NCI-H2196 (cell line): ENCODE measurements around the gene INSYN1.

Experiments
- DNase-seq: peaks from one replicate; lab custom pipeline; 2025; ENCODE audit not compliant: unreplicated experiment; lab: John Stamatoyannopoulos, UW

Gene INSYN1

DNA sequence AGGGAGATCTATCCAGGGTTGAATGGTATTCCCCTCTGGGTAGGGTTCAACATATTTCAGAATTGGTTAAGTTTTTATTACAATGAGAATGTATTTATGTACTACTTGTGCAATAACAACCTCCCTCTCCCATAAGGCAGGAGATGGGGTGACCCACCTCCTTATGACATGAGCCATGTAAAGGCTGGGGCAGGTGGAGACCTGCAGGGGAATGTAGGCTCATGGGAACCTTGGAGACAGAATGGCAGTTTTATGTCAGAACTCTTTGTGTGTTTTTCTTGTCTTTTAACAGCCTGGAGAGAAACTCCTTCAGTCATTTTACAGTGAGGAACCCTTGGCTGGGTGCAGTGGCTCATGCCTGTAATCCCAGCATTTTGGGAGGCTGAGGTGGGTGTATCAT is 24.6 kb upstream of the INSYN1 start:
- DNase-seq: no peak

DNA sequence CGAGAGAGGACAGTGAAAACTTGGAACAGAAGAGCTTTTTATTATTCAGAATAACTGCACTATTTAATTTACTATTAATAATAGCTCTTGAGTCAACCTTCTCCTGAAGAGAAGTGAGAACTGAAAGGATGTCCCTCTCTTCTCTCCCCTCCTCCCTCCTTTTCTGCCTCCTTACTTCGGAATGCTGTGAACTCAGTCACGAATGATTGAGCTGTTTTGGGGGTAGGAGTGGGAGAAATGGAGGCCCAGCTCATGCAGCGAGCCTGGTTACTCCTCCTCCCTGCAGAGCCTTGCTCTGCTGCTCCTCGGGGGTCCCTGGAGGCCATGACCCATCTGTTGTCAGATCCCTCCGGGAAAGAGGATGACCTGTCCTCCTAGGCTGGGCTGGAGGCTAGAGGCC is 20.3 kb upstream of the INSYN1 start:
- DNase-seq: no peak

DNA sequence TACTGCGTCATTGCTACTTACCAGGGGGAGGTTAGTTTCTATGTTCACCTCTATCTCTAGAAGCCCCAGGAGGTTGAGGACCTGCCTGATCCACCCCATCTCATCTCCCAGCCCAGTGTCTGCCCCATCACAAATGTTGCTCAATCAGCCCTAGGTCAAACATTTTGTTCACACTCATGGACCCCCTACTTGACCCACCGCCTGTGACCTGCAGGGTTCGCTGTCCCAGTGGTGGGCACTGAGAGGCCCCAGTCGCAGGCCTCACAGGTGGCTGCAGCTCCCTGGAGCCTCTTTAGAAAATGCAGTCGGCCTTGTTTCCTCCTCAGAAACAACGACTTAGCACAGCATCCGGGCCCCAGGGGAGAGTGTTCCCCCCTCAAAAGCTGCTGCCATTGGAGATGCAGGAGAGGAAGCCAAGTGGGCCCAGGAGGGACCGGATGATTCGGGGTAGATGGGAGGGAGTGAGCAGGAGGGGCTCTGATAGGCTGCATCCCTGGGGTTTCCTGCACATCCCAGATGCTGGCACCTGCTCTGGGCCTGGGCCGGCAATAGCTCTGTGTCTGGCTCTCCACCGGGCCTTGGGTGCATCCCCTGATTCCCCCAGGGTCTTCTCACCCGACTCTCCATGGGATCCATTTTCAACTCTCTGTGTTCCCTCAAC is 18.4 kb upstream of the INSYN1 start:
- no peak for DNase-seq

DNA sequence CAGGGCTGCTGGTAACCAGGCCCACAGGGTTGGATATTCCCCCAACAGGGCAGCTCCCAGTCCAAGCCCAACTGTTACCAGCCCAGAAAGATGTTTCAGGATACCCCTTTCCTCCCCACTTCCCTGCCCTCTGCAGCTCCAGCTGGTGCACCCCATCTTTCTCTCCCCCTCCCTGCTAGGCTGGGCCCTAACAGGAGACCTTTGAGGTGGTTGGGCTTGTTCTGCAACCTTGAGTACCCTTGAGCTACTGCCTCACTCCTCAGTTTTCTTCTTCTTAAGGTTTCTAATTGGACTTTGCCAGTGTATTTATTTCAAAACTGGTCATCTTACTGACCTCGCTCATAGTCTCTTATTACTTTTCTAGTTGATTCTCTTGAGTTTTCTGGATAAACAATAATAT is 16.9 kb upstream of the INSYN1 start:
- DNase-seq: no peak

DNA sequence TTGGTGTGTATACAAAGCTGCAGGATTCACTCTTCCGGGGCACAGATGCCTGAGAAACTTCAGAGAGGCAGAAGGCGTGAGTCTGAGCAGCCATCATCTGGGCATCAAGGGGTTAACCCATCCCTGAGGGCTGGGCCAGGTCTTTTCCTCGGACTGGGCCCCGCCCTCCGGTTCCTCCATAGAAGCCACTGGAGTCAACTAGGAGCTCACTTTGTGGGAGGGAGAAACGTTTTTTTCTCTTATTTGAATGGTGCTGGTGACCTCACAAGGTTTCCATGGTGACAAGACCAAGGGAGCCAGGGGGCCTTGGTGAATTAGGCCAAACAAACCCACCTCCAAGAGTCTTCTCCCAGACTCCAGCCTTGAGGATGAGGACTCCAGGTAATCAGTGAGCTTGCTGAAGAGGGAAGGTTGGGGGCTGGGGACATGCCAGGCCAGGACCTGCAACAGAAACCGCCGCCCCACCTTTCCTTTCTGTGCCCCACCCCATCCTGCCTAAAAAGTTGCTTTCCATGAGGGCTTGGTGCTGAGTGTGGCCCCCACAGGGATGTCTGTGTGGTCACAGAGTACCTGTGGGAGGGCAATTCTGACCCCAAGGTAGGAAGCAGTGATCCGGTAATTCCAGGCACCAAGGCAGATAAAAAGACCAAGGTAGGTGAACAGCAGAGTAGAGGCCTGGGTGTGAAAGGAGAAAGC is 14.8 kb upstream of the INSYN1 start:
- DNase-seq: no peak

DNA sequence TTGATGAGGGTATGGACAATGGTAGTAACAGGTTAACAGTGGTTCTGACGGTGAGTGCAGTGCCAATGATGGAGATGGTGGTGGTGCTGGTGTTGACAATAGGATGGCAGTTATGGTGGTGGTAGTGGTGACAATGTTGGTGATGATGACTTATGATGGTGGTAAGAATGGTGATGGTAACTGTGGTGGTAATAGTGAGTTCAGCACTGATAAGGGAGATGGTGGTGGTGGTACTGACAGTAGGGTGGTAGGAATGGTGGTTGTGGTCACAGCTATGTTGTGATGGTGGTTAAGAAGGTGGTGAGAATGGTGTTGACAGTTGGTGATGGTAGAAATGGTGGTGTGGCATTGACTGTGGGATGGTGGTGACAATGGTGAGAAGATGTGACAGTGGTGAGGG is 13.4 kb upstream of the INSYN1 start:
- no peak for DNase-seq

DNA sequence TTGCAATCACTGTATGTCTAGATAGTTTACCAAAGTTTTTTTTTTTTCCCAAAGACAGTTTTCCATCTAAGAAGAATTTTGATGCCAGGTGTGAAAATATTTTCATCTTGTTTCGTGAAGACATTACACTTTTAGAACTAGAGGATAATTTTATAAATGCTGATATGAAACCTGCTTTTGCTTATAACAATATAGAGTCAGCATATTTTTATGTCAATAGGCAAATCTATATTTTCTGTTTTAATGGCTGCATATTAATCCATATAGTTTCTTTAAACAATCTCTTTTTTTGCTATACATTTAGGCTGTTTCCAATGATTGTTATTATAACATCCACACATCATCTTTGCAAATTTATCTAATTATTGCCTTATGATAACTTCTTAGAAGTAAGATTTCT is 12.6 kb upstream of the INSYN1 start:
- DNase-seq: no peak

DNA sequence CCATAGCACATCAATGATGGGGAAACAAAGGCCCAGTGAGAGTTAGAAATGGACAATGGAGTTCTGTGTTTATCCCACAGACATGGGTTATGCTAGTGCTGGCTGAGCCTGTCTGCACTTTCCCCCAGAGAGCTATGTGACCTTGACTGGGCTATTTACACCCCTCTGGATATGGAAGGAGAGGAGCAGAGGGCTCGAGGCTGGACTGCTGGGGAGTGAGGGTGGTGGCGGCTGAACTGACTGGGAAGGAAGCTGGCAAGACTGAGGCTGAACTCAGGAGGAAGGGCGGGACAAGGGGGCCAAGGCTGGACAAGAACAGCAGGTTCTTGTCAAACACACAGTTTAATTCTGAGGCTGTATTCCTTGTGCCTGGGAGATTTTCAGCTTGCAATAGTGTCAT is 10.8 kb upstream of the INSYN1 start:
- DNase-seq: no peak

DNA sequence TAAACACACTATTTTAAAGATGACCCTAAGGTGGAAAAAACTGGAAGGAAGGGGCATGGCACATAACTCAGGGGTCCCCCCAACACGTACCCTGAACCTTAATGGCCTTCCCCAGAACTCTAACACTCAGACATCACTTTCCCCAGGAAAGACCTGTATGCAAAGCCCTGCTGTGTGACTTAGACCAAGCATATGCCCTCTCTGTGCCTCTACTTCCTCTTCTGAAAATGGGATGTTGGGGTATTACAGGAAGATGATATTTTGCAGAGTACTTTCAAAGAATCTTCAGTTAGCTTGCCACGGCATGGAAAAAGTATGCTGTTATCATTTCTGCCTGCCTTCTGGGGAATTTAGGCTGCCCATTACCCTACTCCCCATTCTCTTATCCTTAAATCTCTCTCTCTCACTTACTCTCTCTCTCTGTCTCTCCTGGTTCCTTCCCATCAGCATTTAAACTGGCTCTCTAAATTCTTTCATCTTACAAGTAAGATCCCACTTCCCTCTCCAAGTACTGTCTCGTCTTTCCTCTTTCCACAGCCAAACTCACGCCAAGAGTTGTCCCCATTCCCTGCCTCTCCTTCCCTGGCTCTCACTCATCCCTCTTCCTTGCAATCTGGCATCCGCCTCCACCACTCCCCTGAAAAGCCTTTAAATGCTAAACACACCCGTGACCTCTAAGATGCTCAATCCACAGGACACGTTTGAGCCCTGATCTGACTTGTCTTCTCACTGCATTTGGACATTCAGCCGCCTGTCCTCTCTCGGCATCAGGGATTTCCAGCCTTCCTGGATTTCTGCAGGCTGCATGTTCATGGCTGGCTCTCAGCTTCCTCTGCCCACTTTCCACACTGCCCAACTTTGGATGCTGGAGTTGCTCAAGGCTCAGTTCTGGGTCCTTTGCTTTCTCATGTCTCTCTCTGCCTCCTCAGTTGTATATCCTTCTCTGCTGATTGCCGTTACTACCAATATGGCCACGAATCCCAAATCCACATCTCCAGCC is 7.5 kb upstream of the INSYN1 start:
- DNase-seq: no peak

DNA sequence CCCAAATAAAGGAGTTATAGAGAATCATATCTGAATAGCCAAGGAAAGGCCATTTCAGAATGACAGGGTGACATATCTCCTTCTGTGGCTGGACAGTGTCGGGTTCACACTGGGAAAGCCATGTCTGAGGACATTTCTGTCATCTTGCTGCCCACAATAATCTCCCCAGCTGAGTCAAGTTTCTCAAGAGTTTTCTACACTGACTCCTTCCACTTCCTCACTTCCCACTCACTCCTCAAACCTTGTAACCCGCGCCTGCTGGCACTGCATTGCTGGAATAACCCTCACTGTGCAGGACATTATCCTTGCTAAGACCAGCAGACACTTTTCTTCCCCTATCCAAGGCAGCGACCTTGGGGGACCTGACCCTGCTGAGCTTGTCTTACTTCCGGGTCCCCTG is 5.3 kb upstream of the INSYN1 start:
- no peak for DNase-seq

DNA sequence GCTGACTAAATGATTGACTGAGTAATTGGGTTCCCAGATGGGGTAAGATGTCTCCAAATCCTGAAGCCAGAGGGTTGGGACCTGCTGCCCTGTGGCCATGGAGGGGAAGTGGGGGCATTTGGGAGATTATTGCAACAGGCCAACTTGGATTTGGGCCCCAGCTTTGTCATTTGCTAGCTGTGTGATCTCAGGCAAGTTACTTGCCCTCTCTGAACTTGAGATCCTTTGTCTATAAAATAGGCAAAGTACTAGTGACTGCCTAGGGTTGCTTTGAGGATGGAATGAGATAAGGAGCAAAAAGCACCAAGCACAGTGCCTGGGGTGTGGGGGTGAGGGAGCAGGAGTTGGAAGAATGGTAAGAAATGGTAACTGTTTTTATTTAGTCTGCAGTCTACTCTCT is 4.4 kb upstream of the INSYN1 start:
- DNase-seq: no peak

DNA sequence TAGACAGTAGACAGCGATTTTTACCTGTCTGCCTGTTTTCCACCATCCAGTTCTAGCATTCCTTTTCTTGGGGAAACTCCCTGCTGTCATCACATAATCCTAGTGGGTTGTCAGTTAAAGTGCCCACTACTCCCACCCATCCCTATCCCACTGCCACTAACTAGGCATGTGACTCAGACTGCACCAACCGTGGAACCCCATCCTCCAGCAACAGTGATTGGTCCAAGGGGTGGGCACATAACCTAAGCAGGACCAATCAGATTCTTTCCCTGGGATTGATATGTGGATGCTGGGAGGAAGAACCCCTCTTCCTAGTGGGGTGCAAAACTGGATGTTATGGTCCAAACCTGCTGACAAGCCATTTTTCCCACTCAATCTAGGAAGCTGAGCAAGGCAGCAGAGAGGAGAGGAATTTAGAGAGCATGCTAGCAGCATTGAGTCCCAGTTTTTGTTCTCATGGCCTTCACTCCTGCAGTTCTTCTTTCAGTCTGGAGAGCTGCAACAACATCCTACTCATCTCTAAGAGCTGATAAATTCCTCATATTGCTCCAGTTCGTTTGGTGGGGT is 3.9 kb upstream of the INSYN1 start:
- no peak for DNase-seq

DNA sequence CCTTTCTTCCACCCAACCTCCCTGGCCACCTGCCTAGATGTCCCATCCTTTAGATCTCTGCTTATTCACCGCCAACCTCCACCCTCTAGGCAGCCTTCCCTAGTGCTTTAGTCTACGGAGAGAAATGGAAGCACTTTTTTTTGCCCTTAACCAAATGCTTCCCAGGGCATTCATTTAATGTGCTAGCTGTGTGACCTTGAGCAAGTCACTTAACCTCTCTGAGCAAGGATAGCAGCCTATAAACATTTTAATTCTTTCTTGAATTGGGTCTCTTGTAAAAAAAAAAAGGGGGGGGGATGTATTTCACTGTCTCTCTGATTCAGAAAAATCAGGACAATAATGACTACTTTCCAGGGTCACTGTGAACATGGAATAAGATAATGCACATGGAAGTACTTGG is 3.2 kb upstream of the INSYN1 start:
- no peak for DNase-seq

DNA sequence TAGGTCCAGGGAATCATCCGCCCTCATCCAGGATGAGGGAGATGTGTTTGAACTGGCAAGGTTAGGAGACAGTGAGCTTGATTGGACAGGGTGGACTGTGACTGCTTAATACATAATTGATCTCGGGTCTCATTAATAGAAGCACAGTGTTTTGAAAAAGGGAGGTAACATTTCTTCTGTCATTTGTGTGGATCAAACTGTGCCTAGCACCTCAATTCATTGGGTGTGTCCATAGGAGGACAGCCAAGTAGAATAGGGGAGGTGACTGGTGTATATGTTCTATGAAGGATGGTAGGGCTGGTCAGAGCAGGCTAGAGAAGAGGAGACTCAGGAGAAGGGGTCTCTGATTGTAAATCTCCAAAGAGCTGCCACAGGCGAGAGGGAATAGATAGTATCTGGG is 2.8 kb upstream of the INSYN1 start:
- DNase-seq: no peak

DNA sequence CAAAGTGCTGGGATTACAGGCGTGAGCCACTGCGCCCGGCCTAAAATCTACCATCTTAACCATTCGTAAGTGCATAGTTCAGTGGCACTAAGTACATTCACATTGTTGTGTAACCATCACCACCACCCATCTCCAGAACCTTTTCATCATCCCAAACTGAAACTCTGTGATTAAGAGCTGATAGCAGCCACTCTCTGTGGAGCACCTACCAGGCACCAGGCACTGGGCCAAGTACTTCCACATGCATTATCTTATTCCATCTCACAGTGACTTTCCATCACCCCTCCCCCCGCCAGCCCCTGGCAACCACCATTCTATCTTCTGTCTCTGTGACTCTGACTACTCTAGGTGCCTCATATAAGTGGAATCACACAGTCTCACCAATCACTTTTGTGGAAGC is 2.3 kb upstream of the INSYN1 start:
- DNase-seq: peak; percentile 2

DNA sequence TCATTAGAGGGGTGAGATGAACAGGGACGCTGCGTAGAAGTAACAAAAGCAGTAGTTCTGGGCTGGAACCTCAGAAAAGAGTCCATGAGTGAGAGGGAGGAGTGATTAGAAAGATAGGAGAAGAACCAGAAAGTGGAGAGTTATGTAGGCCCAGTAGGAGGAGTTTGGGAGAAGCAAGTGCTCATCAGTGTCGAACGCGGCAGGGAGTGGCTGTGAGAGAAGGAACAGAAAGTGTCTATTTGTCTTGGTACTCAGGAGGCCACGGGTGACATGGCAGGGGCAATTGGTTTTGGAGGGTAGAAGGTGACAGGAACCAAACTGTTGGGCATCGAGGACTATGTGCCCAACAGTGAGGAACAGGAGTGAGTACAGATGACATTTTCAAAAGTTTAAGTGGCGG is 1.3 kb upstream of the INSYN1 start:
- DNase-seq: no peak

DNA sequence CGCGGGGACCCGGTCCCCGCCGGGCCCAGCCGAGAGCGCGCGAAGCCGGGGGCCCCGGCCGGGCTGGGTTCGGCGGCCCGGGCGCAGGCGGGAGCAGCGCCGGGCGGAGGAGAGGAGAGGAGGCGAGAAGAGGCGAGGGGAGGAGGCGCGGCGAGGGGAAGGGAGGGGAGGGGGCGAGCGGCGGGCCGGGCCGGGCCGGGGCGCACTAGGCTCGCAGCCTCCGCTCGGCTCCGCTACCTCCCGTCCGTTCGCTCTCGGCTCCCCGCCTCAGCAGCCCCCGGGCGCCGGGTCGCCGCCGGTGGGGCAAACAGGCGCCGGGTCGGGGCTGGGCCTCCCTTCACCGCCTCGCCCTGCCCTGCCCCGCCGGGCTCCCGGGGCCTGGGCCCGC is 351 bp downstream of the INSYN1 start:
- DNase-seq: no peak

DNA sequence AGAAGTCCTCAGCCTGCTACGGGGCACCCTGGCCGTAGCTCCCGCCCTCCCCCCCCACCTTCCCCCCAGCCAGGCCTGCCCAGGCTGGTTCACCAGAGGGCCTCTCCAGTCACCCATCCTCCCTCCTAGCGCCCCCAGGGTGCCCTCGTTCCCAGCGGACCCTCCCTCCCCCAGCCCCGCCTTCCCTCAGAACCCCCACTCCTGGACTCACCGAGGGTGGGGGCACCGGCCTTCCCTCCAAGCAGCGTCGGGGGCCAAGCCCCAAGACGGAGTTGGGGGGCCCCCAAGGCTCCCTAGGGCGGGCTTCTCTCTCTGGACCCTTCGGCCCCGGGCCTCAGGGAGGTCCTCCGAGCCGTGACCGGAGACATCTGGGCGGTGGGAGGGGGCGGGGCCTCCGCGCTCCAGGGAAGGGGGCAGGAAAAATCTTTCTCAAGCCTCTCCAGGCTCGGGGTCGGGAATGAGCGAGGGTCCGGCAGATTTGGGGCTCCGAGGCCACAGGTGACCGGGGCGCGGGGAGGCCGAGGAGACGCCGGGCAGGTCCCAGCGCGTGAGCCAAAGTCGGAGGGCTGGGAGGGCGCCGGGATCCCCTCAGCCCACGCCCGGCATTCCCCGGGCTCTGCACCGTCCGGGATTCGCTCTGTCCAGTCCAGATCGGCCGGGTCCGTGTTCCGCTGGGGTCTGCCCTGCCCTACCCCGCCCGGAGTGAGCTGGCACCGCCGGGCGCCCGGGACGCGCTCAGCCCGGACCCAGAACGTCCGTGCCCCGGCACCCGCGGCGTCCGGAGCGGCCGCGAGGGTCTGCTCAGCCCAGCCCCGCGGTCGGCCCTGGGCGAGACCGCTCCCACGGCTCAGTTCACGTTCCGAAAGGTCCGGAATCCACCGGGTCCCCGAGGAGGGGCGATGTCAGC is 999 bp downstream of the INSYN1 start:
- DNase-seq: no peak

DNA sequence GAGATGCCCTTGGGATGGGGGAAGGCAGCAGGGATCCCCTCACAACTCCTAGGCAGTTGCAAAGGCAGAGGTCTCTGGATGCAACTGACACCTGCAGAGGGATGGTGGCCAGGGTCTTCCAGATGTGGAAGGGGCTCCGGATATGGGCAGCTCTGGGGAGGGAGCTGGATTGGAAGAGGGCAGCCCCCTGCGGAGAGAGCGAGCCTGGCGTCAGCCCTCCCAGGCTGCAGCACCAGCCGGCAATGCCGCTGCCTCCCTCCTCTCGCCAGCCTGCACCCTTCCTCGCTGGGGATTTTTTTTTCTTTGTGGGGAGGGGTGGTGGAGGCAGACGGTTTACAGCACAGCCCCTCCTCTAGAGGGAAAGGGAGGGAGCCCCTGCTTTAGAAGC is 1.6 kb downstream of the INSYN1 start:
- no peak for DNase-seq

DNA sequence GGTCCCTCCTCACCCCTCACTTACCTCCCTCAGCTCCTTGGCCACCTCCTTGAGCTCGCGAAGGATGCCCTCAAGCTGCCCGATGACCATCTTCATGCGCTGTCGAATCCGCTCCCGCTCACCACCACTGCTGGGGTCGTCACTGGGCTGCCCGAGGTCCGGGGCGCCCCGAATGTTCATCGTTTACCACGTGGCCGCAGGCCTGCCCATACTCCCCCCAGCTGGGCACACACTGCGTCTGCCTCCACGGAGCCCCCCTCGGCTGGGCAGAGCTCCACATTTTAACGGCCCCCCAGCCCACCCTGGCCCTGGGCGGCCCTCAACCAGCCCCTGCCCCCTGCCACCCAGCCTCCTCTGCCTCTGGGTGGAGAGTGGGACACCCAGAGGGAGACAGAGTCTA is 2.2 kb downstream of the INSYN1 start:
- no peak for DNase-seq

DNA sequence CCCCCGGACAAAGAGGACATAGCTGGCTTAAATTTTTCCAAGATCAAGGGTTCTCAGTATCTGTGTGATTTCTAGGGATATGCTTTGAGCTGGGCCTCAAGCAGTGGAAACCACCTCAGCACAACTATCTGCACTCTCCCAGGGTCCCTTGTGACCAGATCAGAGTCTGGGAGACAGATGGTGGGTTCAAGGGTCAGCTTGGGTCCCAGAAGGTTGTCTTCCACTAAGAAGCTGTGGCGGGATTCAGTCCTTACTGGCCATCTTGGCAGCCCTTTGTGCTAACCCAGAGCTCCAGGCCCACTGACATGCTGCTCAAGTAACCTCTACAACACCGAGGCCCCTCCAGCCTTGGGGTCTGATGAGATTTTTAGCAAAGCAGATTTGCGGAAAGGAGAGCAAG is 2.7 kb downstream of the INSYN1 start:
- no peak for DNase-seq
